ENCODE data around the gene BMPR1A. TPM values are rescaled to one million over a fixed set of nuclear protein-coding genes. Genes with fewer than 3 reads are reported as not detected.

Gene BMPR1A
- total and polyA plus RNA-seq, 4 donors, result 3.8 to 66.2 (median 19.7) TPM

- Histone ChIP-seq H3K4me3 (no peak overlapping the region), H3K27ac (ENCODE audit: low read depth in 1 of 2, low read length in 1 of 2) (no peak overlapping the region), H3K4me1 (ENCODE audit: control insufficient read depth in 5 of 5, insufficient read depth in 5 of 5, low read length in 5 of 5) (peaks cover 5 to 15% (median 9%) of the 10 kb centered on the region in 5 donors), H3K27me3 (ENCODE audit: control insufficient read depth in 3 of 3, insufficient read depth in 3 of 3, low read length in 2 of 3) (no peaks in the 10 kb centered on the region), H3K9ac (ENCODE audit: insufficient read depth in 1 of 2, low read length in 2 of 2) (no peak overlapping the region), H3K36me3 (ENCODE audit: control insufficient read depth in 4 of 4, insufficient read depth in 4 of 4, low read length in 4 of 4) (no peaks in the 10 kb centered on the region), H3K9me3 (ENCODE audit: control insufficient read depth in 4 of 4, insufficient read depth in 3 of 4, low read length in 3 of 4) (no peaks in the 10 kb centered on the region)
- TF ChIP-seq, protein P1, sequence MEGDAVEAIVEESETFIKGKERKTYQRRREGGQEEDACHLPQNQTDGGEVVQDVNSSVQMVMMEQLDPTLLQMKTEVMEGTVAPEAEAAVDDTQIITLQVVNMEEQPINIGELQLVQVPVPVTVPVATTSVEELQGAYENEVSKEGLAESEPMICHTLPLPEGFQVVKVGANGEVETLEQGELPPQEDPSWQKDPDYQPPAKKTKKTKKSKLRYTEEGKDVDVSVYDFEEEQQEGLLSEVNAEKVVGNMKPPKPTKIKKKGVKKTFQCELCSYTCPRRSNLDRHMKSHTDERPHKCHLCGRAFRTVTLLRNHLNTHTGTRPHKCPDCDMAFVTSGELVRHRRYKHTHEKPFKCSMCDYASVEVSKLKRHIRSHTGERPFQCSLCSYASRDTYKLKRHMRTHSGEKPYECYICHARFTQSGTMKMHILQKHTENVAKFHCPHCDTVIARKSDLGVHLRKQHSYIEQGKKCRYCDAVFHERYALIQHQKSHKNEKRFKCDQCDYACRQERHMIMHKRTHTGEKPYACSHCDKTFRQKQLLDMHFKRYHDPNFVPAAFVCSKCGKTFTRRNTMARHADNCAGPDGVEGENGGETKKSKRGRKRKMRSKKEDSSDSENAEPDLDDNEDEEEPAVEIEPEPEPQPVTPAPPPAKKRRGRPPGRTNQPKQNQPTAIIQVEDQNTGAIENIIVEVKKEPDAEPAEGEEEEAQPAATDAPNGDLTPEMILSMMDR (IDR thresholded peaks at IDR 0.05; ENCODE audit: control extremely low read depth, extremely low read depth), result no peak
- WGBS, 2 donors, result 94% methylated on average over 5 of the region's 5 CpGs
- no peak for ATAC-seq (ENCODE audit: insufficient read depth, low FRiP score)
- no peak for DNase-seq
Observed at GRCh38 chr10:86867149-86867548, 110.7 kb downstream of the BMPR1A start.

- Histone ChIP-seq H3K36me3 (ENCODE audit: control insufficient read depth in 4 of 4, insufficient read depth in 4 of 4, low read length in 4 of 4) (no peaks in the 10 kb centered on the region), H3K27ac (ENCODE audit: low read depth in 1 of 2, low read length in 1 of 2) (no peak overlapping the region), H3K27me3 (ENCODE audit: control insufficient read depth in 3 of 3, insufficient read depth in 3 of 3, low read length in 2 of 3) (no peaks in the 10 kb centered on the region), H3K9me3 (ENCODE audit: control insufficient read depth in 4 of 4, insufficient read depth in 3 of 4, low read length in 3 of 4) (no peaks in the 10 kb centered on the region), H3K9ac (ENCODE audit: insufficient read depth in 1 of 2, low read length in 2 of 2) (peak overlapping the region in 1 of 2 donors; percentile 36), H3K4me3 (no peak overlapping the region), H3K4me1 (ENCODE audit: control insufficient read depth in 5 of 5, insufficient read depth in 5 of 5, low read length in 5 of 5) (peaks cover 0 to 15% (median 9%) of the 10 kb centered on the region in 5 donors)
- ATAC-seq (ENCODE audit: insufficient read depth, low FRiP score) (no peak), DNase-seq (peak; percentile 85 to 90 (median 90))
- 49 to 56% methylated on average over 6 of the region's 6 CpGs for WGBS, 2 donors
- TF ChIP-seq, protein P1 (IDR thresholded peaks at IDR 0.05; ENCODE audit: control extremely low read depth, extremely low read depth), result no peak
Observed at GRCh38 chr10:86868353-86868752, 111.9 kb downstream of the BMPR1A start.

DNA sequence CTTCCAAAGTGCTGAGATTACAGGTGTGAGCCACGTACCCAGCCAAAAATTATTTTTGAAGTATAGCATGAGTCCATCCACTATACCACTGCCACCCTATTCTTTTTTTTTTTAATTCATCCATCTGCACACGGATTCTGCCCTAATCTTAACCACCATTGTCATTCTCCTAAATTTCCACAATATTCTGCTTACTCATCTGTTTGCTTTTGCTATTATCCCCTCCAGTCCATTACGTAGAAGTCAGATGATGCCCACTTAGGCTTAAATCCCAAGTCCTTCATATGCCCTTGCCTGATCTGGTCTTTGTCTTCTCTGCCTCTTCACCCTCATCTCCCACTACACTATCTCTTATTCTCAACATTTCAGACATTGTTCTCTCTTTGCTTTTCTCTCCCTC, 114.3 kb downstream of the BMPR1A start:
- Histone ChIP-seq H3K9me3 (ENCODE audit: control insufficient read depth in 4 of 4, insufficient read depth in 3 of 4, low read length in 3 of 4) (no peaks in the 10 kb centered on the region), H3K4me3 (no peak overlapping the region), H3K9ac (ENCODE audit: insufficient read depth in 1 of 2, low read length in 2 of 2) (no peak overlapping the region), H3K36me3 (ENCODE audit: control insufficient read depth in 4 of 4, insufficient read depth in 4 of 4, low read length in 4 of 4) (no peaks in the 10 kb centered on the region), H3K27ac (ENCODE audit: low read depth in 1 of 2, low read length in 1 of 2) (no peak overlapping the region), H3K4me1 (ENCODE audit: control insufficient read depth in 5 of 5, insufficient read depth in 5 of 5, low read length in 5 of 5) (peaks cover 0 to 15% (median 9%) of the 10 kb centered on the region in 5 donors), H3K27me3 (ENCODE audit: control insufficient read depth in 3 of 3, insufficient read depth in 3 of 3, low read length in 2 of 3) (no peaks in the 10 kb centered on the region)
- 90 to 96% methylated on average over 3 of the region's 3 CpGs for WGBS, 2 donors
- DNase-seq (no peak), ATAC-seq (ENCODE audit: insufficient read depth, low FRiP score) (no peak)
- TF ChIP-seq, protein P1 (IDR thresholded peaks at IDR 0.05; ENCODE audit: control extremely low read depth, extremely low read depth), result no peak
